Panc1 (cell line): ENCODE measurements around the gene HSBP1. TPM values are rescaled to one million over a fixed set of nuclear protein-coding genes. Genes with fewer than 3 reads are reported as not detected.

Experiments used
- ATAC-seq: fragments of 200-7000 bp; cut with Tn5 transposase; 2 replicates; pipeline ENCODE4 v1.9.1; 2020; ENCODE audit warnings: mild to moderate bottlenecking, moderate library complexity
- BruUV-seq: library from RNA; stranded (reverse); fragments of 400-500 nt; replicated peaks from 2 replicates; lab custom pipeline; 2021; lab: Mats Ljungman, UMichigan
- CTCF ChIA-PET: fragments of 300-600 bp; sonication (Branson Sonifier 250); formaldehyde crosslinking; loops from one replicate; lab custom pipeline; 2022; ENCODE audit warnings: antibody characterized with exemption; lab: Charles Lee
- POLR2A ChIA-PET: fragments of 300-600 bp; sonication (Branson Sonifier 250); formaldehyde crosslinking; loops from one replicate; lab custom pipeline; 2022; ENCODE audit warnings: antibody characterized with exemption; lab: Charles Lee
- DNase-seq: peaks from one replicate; pipeline ENCODE4 v3.0.0-alpha.2; 2010; ENCODE audit warnings: low read depth, low spot score
- H3K27ac ChIP-seq: 2 replicates; pipeline ENCODE4 v1.5.1; 2011; ENCODE audit warnings: mild to moderate bottlenecking, low read length, inconsistent platforms
- H3K27me3 ChIP-seq: fragments of 200-500 bp; sonication (Bioruptor generic); 2 replicates; pipeline ENCODE4 v1.6.0; 2014; ENCODE audit warnings: low read length, inconsistent platforms; ENCODE audit not compliant: control insufficient read depth, insufficient read depth
- H3K36me3 ChIP-seq: fragments of 200-500 bp; sonication (Bioruptor generic); 2 replicates; pipeline ENCODE4 v1.5.1; 2014; ENCODE audit warnings: inconsistent platforms, mild to moderate bottlenecking, low read length, moderate library complexity; ENCODE audit not compliant: control insufficient read depth, insufficient read depth
- H3K4me1 ChIP-seq: 2 replicates; pipeline ENCODE4 v1.5.1; 2011; ENCODE audit warnings: inconsistent platforms, mild to moderate bottlenecking, low read length, moderate library complexity; ENCODE audit not compliant: control insufficient read depth, insufficient read depth
- H3K4me3 ChIP-seq, 2 experiments: 2 replicates each; pipeline ENCODE4 v1.5.1; 2011 to 2012; ENCODE audit warnings: low read depth in 2 of 2, low read length in 2 of 2, mild to moderate bottlenecking in 2 of 2, inconsistent platforms in 1 of 2, moderate library complexity in 1 of 2
- H3K9me3 ChIP-seq: fragments of 200-500 bp; sonication (Bioruptor generic); 2 replicates; pipeline ENCODE4 v1.5.1; 2014; ENCODE audit warnings: low read depth, mild to moderate bottlenecking, inconsistent platforms, low read length, moderate library complexity; ENCODE audit not compliant: control insufficient read depth, insufficient read depth
- CTCF ChIP-seq: fragments of 450-650 bp; IDR thresholded peaks from 2 replicates; pipeline ENCODE4 v1.5.1; 2017; ENCODE audit warnings: mild to moderate bottlenecking
- POLR2AphosphoS5 ChIP-seq: IDR thresholded peaks from 2 replicates; pipeline ENCODE4 v1.6.1; 2012; ENCODE audit warnings: mild to moderate bottlenecking, low read depth, low read length, moderate library complexity
- REST ChIP-seq, 2 experiments: IDR thresholded peaks; 2 replicates each; pipeline ENCODE4 v1.6.1; 2011 to 2012; ENCODE audit warnings: low read depth in 2 of 2, control low read depth in 1 of 2, low read length in 1 of 2, mild to moderate bottlenecking in 1 of 2, moderate library complexity in 1 of 2; ENCODE audit not compliant: insufficient read depth in 1 of 2
- SIN3A ChIP-seq: IDR thresholded peaks from 2 replicates; pipeline ENCODE4 v1.6.1; 2012; ENCODE audit warnings: low read depth, mild to moderate bottlenecking, low read length, moderate library complexity, borderline replicate concordance; ENCODE audit not compliant: insufficient read depth
- TCF7L2 ChIP-seq: IDR thresholded peaks from 2 replicates; pipeline ENCODE4 v1.6.1; 2011; ENCODE audit warnings: mild to moderate bottlenecking, low read depth, low read length, inconsistent platforms
- in situ Hi-C: cut with HindIII; loops from 2 replicates; pipeline ENCODE4 v1.10.0; 2016; ENCODE audit warnings: low sequenced_read_pairs, low pct_unique_long_range_greater_than_20kb
- intact Hi-C: fragments of 100-400 bp; cut with micrococcal nuclease; formaldehyde crosslinking; loops from one replicate; pipeline ENCODE4 v1.10.0; 2022; ENCODE audit not compliant: unreplicated experiment
- total RNA-seq: library from RNA; stranded (reverse); gene quantifications from one replicate; pipeline ENCODE4 v1.2.1, GENCODE V29; 2021; ENCODE audit not compliant: unreplicated experiment

The HSBP1 gene
- total RNA-seq, 1 experiment from 2014 or later, result 117 TPM

GRCh38 chr16:83762992-83763358 lies 44.8 kb upstream of the HSBP1 start:
- Histone ChIP-seq H3K27me3 (no peaks in the 10 kb centered on the region), H3K27ac (no peak overlapping the region), H3K4me1 (no peaks in the 10 kb centered on the region), H3K36me3 (no peaks in the 10 kb centered on the region), H3K9me3 (no peaks in the 10 kb centered on the region), H3K4me3 (no peak overlapping the region)
- DNase-seq (no peak), ATAC-seq (no peak)
- CTCF ChIA-PET, result no interaction called here
- POLR2A ChIA-PET, result no interaction called here
- intact Hi-C loops (no loop called here), in situ Hi-C loops (no loop called here)
- no TSS peak for BruUV-seq
- TF ChIP-seq REST (IDR thresholded peaks at IDR 0.05; ENCODE audit: insufficient read depth in 1 of 2, low read depth in 2 of 2, low read length in 1 of 2) (no peak), SIN3A (no peak), TCF7L2 (no peak), POLR2AphosphoS5 (no peak), CTCF (no peak)

GRCh38 chr16:83768986-83769385 lies 38.8 kb upstream of the HSBP1 start:
- H3K27ac ChIP-seq, result no peak overlapping the region
- no peak for ATAC-seq
- H3K27me3 ChIP-seq, result no peaks in the 10 kb centered on the region
- in situ Hi-C loops, result no loop called here
- no peaks in the 10 kb centered on the region for H3K36me3 ChIP-seq
- no peaks in the 10 kb centered on the region for H3K9me3 ChIP-seq
- ChIA-PET CTCF (no interaction called here), POLR2A (no interaction called here)
- no peaks in the 10 kb centered on the region for H3K4me1 ChIP-seq
- DNase-seq, result no peak
- H3K4me3 ChIP-seq, result no peak overlapping the region
- intact Hi-C loops, result no loop called here
- no TSS peak for BruUV-seq
- TF ChIP-seq POLR2AphosphoS5 (no peak), SIN3A (no peak), CTCF (no peak), TCF7L2 (no peak), REST (IDR thresholded peaks at IDR 0.05; ENCODE audit: insufficient read depth in 1 of 2, low read depth in 2 of 2, low read length in 1 of 2) (no peak)
